ENCODE results near the gene GID8. TPM values are rescaled to one million over a fixed set of nuclear protein-coding genes. Genes with fewer than 3 reads are reported as not detected.
"Not testable (repeated sequence)": the region's sequence is repeated elsewhere in the genome, so short reads cannot be mapped to it uniquely, and the experiment has no call there.

Gene GID8
- total RNA-seq, 1 donor from 2014 or later: 45.0 TPM

- no peak for DNase-seq (ENCODE audit: low spot score)
- H3K4me1 Mint-ChIP-seq (ENCODE audit: unreplicated experiment): peaks cover 59% of the 10 kb centered on the region
- TF ChIP-seq, protein P1, sequence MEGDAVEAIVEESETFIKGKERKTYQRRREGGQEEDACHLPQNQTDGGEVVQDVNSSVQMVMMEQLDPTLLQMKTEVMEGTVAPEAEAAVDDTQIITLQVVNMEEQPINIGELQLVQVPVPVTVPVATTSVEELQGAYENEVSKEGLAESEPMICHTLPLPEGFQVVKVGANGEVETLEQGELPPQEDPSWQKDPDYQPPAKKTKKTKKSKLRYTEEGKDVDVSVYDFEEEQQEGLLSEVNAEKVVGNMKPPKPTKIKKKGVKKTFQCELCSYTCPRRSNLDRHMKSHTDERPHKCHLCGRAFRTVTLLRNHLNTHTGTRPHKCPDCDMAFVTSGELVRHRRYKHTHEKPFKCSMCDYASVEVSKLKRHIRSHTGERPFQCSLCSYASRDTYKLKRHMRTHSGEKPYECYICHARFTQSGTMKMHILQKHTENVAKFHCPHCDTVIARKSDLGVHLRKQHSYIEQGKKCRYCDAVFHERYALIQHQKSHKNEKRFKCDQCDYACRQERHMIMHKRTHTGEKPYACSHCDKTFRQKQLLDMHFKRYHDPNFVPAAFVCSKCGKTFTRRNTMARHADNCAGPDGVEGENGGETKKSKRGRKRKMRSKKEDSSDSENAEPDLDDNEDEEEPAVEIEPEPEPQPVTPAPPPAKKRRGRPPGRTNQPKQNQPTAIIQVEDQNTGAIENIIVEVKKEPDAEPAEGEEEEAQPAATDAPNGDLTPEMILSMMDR (IDR thresholded peaks at IDR 0.05; ENCODE audit: unreplicated experiment): no peak
- H3K36me3 Mint-ChIP-seq (ENCODE audit: low read depth, unreplicated experiment): peaks cover under 1% of the 10 kb centered on the region
- H3K27ac Mint-ChIP-seq (ENCODE audit: unreplicated experiment): peak overlapping the region; percentile 91
- H3K9me3 Mint-ChIP-seq (ENCODE audit: unreplicated experiment): no peaks in the 10 kb centered on the region
- H3K27me3 Mint-ChIP-seq (ENCODE audit: unreplicated experiment): no peaks in the 10 kb centered on the region
- H3K4me3 Mint-ChIP-seq (ENCODE audit: unreplicated experiment): no peak overlapping the region
Observed at GRCh38 chr20:62920039-62920645, 17.8 kb upstream of the GID8 start.

- Mint-ChIP-seq H3K27ac (ENCODE audit: unreplicated experiment) (no peak overlapping the region), H3K36me3 (ENCODE audit: low read depth, unreplicated experiment) (peaks cover 4% of the 10 kb centered on the region), H3K4me3 (ENCODE audit: unreplicated experiment) (no peak overlapping the region), H3K27me3 (ENCODE audit: unreplicated experiment) (peaks cover 4% of the 10 kb centered on the region), H3K9me3 (ENCODE audit: unreplicated experiment) (no peaks in the 10 kb centered on the region), H3K4me1 (ENCODE audit: unreplicated experiment) (peaks cover 62% of the 10 kb centered on the region)
- TF ChIP-seq, protein P1 (IDR thresholded peaks at IDR 0.05; ENCODE audit: unreplicated experiment): peak; percentile 86
- peak; percentile 70 for DNase-seq (ENCODE audit: low spot score)
Observed at GRCh38 chr20:62921119-62921687, 16.7 kb upstream of the GID8 start.

GRCh38 chr20:62922451-62922921 is 15.5 kb upstream of the GID8 start:
- no peak for DNase-seq (ENCODE audit: low spot score)
- Mint-ChIP-seq H3K4me3 (ENCODE audit: unreplicated experiment) (no peak overlapping the region), H3K27me3 (ENCODE audit: unreplicated experiment) (peaks cover 4% of the 10 kb centered on the region), H3K9me3 (ENCODE audit: unreplicated experiment) (no peaks in the 10 kb centered on the region), H3K4me1 (ENCODE audit: unreplicated experiment) (peaks cover 60% of the 10 kb centered on the region), H3K27ac (ENCODE audit: unreplicated experiment) (peak overlapping the region; percentile 79), H3K36me3 (ENCODE audit: low read depth, unreplicated experiment) (peaks cover 7% of the 10 kb centered on the region)
- TF ChIP-seq, protein P1 (IDR thresholded peaks at IDR 0.05; ENCODE audit: unreplicated experiment): no peak

DNA sequence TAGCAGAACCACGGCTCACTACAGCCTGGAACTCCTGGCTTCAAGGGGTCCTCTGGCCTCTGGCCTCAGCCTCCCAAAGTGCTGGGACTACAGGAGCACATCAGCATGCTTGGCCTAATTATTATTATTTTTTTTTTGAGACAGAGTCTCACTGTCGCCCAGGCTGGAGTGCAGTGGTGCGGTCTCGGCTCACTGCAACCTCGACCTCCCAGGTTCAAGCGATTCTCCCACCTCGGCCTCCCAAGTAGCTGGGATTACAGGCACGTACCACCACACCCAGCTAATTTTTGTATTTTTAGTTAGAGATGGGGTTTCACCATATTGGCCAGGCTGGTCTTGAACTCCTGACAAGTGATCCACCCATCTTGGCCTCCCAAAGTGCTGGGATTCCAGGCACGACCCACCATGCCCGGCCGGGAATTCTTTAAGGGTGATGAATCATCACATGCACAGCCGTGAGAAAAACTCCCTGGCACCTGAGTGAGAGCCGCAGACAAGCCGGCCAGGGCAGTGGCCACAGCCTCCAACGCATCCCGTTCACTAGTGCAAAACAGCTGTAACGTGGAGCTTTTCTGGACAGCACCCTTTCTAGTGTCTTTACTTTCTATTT is 14.8 kb upstream of the GID8 start:
- not testable (repeated sequence) for DNase-seq (ENCODE audit: low spot score); H3K4me3 Mint-ChIP-seq (ENCODE audit: unreplicated experiment); H3K27me3 Mint-ChIP-seq (ENCODE audit: unreplicated experiment); H3K9me3 Mint-ChIP-seq (ENCODE audit: unreplicated experiment); H3K27ac Mint-ChIP-seq (ENCODE audit: unreplicated experiment)
- H3K36me3 Mint-ChIP-seq (ENCODE audit: low read depth, unreplicated experiment): peaks cover 11% of the 10 kb centered on the region
- peaks cover 59% of the 10 kb centered on the region for H3K4me1 Mint-ChIP-seq (ENCODE audit: unreplicated experiment)

GRCh38 chr20:62923669-62924441 is 14.1 kb upstream of the GID8 start:
- Mint-ChIP-seq H3K4me1 (ENCODE audit: unreplicated experiment) (peaks cover 59% of the 10 kb centered on the region), H3K36me3 (ENCODE audit: low read depth, unreplicated experiment) (peaks cover 11% of the 10 kb centered on the region), H3K9me3 (ENCODE audit: unreplicated experiment) (no peaks in the 10 kb centered on the region)

More at GRCh38 chr20:62923669-62924441, 14.1 kb upstream of the GID8 start:
- TF ChIP-seq, protein P1 (IDR thresholded peaks at IDR 0.05; ENCODE audit: unreplicated experiment): no peak
- Mint-ChIP-seq H3K4me3 (ENCODE audit: unreplicated experiment) (peak overlapping the region; percentile 96), H3K27me3 (ENCODE audit: unreplicated experiment) (peaks cover 12% of the 10 kb centered on the region), H3K27ac (ENCODE audit: unreplicated experiment) (peak overlapping the region; percentile 96)
- DNase-seq (ENCODE audit: low spot score): no peak
